ENCODE measurements around the gene CLTCL1.

The CLTCL1 gene

DNA sequence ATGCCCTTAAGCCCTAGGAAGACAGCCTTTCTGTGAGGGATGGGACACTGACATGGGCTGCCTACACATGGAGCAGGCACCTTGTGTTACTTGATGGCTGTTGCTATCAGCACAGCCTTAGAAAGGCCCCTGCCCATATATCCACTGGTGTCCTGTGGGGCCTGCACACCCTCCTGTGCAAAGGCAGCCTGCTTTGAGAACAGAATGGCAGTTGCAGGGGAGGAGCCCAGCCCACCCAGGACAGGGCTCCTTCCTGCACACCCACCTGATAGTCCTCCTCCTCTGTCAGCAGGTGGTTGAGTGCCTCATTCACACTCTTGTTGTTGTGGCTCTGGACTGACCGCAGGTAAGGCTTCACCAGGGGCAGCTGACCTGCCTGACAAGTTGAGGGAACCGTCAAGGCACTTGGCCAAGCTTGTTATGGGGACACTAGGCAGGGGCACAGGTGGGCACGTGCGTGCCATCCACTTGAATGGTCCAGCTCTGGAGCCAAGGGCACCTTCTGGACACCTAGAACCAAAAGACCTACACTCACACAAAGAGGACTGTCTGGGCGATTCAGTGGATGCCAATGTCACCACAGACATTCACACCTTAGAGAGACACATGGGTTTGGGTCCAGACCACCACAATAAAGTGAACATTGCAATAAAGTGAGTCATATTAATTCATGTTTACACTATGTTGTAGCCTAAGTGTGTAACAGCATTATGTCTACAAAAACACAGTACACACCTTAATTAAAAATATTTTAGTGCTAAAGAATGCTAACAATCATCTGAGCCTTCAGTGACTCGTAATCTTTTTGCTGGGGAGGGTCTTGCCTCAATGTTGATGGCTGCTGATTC, 103.6 kb downstream of the CLTCL1 start:
- no peak for TF ChIP-seq CTCF (IDR thresholded peaks at IDR 0.05)

DNA sequence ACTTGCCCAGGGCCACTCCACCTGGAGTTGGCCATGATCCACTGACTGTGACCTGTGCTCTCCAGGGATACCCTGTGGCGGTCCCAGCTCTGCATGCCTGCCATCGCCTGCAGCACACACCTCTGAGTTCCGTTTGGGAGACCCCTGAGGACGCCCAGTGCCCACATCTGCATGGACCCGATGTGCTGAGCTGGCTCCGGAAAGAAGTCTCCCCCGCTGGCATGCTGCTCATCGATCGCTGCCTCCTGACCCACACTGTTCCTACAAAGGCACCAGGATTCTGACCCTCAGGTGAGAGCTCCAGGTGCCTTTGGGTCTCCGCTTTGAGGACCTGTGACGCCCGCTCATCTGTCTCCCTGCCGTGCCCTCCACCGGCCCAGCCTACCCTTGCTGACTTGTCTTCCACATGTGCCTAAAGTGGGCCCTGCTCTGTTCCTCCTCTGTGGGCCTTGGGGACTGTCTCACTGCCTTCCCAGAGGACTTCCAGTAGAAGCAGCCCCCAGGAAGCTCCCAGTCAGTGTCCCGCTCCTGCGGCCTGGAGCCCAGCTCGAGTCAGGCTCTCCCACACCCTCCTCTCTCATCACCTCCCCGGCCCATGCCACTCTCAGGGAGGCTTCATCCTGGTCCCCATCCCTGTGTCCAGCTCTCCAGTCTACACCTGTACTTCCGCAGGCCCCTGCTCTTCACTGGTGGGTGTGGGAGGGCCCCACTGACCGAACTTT, 107.1 kb downstream of the CLTCL1 start:
- TF ChIP-seq CTCF (IDR thresholded peaks at IDR 0.05) = no peak

DNA sequence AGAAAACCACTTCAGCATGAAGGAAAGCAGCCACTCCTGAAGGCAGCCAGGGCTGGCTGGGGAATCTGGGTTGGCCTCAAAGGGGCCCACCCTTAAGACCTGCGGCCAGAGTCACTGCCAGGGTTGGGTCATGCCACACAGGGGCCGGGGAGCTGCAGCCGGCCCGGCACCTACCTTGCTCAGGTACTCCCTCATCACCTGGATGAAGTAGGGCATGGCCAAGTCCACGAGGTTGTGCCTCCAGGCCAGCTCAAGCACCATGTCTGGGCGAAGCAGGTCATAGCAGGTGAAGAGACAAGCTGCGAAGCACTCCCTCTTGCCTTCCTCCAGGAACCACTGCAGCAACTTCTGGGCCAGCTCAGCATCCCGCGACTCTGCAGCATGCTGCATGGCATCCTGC, 108.3 kb downstream of the CLTCL1 start:
- TF ChIP-seq CTCF (IDR thresholded peaks at IDR 0.05) = no peak

GRCh38 chr22:19182472-19183157, 108.9 kb downstream of the CLTCL1 start:
- TF ChIP-seq CTCF (IDR thresholded peaks at IDR 0.05) = no peak

GRCh38 chr22:19181786-19182471, 109.6 kb downstream of the CLTCL1 start:
- no peak for TF ChIP-seq CTCF (IDR thresholded peaks at IDR 0.05)

DNA sequence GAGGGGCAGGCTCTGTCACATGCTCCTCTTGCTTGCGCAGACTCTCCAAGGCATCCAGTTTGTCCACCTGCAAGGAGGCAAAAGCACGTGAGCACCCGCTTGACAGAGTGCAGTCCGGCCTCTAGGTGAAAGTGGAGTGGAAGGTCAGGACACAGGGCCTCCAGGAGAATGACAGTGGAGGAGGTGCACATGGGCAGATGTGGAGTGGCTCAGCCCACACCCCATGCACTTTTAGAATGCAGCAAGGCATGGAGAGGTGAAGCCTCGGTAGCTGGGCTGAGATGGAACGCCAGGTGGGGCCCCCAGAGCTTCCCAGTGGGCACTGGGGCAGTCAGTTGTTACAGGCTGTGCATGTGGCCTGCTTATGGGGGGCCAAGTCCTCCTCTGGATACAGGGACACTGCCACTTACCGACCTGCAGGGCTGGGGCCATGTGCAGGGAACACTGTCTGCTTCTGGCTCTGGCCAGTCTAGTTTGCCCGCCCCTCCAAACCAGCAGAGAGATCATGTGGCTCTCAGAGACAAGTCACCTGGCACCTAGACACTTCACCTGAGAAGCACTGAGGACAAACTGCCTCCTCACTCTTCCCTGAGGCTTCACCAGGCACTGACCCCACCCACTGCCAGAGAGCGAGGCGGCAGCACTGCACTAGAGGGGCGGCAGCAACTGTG, 110.6 kb downstream of the CLTCL1 start:
- TF ChIP-seq CTCF (IDR thresholded peaks at IDR 0.05) = no peak

GRCh38 chr22:19180234-19180633, 111.3 kb downstream of the CLTCL1 start:
- TF ChIP-seq CTCF (IDR thresholded peaks at IDR 0.05) = no peak

Measured in LNCAP (cell line).